ENCODE data around the gene LYZL4. TPM values are rescaled to one million over a fixed set of nuclear protein-coding genes. Genes with fewer than 3 reads are reported as not detected.

Gene LYZL4
- total RNA-seq, 6 donors from 2014 or later, result not detected

DNA sequence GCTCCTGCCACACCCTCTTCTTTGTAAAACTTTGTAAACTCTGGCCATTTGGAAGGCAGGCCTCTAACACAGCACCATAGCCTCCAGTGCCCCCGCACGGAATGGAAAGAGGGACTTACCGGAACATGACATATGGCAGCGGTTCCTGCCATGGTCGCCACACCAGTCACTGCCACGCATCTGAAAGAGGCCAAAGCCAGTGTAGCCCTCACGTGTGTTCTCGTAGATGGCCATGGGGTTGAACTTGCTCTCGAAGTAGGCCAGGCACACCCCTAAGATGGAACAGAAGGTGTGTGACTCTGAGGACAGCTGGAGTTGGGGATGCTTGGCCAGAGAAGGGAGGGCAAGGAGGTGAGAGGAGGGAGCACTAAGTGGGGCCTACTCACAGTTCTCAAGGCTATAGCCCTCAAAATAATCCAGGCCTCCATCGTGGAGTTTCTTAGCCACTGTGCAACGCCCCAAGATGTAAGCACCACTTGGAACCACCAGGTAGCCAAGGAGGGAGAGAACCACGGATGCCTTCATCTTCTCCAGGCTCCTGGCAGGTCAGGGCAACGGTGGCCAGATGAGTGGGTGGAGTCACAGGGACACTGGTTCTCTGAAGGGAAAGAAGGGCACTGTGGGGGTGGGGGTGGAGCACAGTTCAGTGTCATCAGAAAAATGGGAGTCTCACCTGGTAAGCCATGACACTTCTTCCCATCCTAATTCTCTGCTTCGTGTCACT, 3.5 kb downstream of the LYZL4 start:
- no peak for DNase-seq
- Histone ChIP-seq H3K4me3 (no peak overlapping the region), H3K27ac (no peak overlapping the region), H3K27me3 (no peaks in the 10 kb centered on the region), H3K4me1 (no peaks in the 10 kb centered on the region), H3K9me3 (no peaks in the 10 kb centered on the region), H3K36me3 (no peaks in the 10 kb centered on the region)
- ATAC-seq (ENCODE audit: low FRiP score in 2 of 2), result peak in 1 of 2 donors; percentile 9
- TF ChIP-seq POLR2AphosphoS5 (IDR thresholded peaks at IDR 0.05), result no peak
- no peak for TF ChIP-seq POLR2A (IDR thresholded peaks at IDR 0.05)
- TF ChIP-seq EP300 (IDR thresholded peaks at IDR 0.05), result no peak
- TF ChIP-seq, protein P1, sequence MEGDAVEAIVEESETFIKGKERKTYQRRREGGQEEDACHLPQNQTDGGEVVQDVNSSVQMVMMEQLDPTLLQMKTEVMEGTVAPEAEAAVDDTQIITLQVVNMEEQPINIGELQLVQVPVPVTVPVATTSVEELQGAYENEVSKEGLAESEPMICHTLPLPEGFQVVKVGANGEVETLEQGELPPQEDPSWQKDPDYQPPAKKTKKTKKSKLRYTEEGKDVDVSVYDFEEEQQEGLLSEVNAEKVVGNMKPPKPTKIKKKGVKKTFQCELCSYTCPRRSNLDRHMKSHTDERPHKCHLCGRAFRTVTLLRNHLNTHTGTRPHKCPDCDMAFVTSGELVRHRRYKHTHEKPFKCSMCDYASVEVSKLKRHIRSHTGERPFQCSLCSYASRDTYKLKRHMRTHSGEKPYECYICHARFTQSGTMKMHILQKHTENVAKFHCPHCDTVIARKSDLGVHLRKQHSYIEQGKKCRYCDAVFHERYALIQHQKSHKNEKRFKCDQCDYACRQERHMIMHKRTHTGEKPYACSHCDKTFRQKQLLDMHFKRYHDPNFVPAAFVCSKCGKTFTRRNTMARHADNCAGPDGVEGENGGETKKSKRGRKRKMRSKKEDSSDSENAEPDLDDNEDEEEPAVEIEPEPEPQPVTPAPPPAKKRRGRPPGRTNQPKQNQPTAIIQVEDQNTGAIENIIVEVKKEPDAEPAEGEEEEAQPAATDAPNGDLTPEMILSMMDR (IDR thresholded peaks at IDR 0.05), result no peak
- WGBS, 2 donors, result 87 to 89% methylated on average over 14 of the region's 14 CpGs

DNA sequence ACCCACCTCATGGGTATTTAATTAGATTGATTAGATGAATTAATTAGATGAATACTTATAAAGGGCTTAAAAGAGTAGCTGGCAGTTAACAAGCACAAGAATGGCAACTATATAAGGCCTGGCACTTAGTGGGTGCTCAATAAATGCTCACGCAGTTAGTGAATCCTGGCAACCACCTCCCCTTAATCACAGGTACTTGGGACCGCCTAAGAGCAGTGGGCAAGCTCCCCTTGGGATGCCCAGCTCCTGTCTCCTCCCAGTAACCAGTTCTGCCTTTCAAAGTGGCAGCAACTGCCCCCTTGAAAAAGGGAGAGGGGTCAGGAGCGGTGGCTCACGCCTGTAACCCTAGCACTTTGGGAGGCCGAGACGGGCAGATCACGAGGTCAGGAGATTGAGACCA, 4.6 kb downstream of the LYZL4 start:
- no peak for ATAC-seq (ENCODE audit: low FRiP score in 2 of 2)
- H3K4me1 ChIP-seq, result no peaks in the 10 kb centered on the region
- H3K4me3 ChIP-seq, result no peak overlapping the region
- TF ChIP-seq EP300 (IDR thresholded peaks at IDR 0.05) (no peak), POLR2AphosphoS5 (IDR thresholded peaks at IDR 0.05) (no peak), POLR2A (IDR thresholded peaks at IDR 0.05) (no peak)
- TF ChIP-seq, protein P1 (IDR thresholded peaks at IDR 0.05), result no peak
- H3K27ac ChIP-seq, result no peak overlapping the region
- no peaks in the 10 kb centered on the region for H3K9me3 ChIP-seq
- 88 to 93% methylated on average over 7 of the region's 7 CpGs for WGBS, 2 donors
- H3K36me3 ChIP-seq, result no peaks in the 10 kb centered on the region
- H3K27me3 ChIP-seq, result no peaks in the 10 kb centered on the region
- DNase-seq, result no peak

DNA sequence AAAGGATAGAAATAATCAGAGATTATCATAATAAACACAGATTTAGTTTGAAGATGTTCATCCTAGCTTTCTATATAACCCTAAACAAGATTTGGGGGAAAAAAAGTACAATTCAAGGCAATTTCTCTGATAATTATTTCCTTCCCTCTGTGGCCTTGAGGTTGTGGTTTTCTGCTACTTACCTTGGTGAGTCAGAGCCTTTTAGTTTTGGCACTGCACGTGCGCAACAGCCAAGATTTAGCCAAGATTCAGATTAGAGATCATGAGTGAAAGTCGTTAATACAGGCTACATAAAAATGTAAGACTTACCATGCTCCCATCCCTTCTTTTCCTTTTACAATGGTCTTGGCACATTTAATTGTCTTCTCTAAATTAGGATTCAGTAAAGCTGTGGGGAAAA, 6.7 kb downstream of the LYZL4 start:
- no peaks in the 10 kb centered on the region for H3K27me3 ChIP-seq
- H3K4me3 ChIP-seq, result no peak overlapping the region
- TF ChIP-seq, protein P1 (IDR thresholded peaks at IDR 0.05), result no peak
- no peak for TF ChIP-seq POLR2A (IDR thresholded peaks at IDR 0.05)
- TF ChIP-seq POLR2AphosphoS5 (IDR thresholded peaks at IDR 0.05), result no peak
- no peak for TF ChIP-seq EP300 (IDR thresholded peaks at IDR 0.05)
- 70 to 79% methylated on average over 3 of the region's 3 CpGs for WGBS, 2 donors
- H3K9me3 ChIP-seq, result no peaks in the 10 kb centered on the region
- ATAC-seq (ENCODE audit: low FRiP score in 2 of 2) (no peak), DNase-seq (no peak)
- no peaks in the 10 kb centered on the region for H3K36me3 ChIP-seq
- no peak overlapping the region for H3K27ac ChIP-seq
- H3K4me1 ChIP-seq, result no peaks in the 10 kb centered on the region

DNA sequence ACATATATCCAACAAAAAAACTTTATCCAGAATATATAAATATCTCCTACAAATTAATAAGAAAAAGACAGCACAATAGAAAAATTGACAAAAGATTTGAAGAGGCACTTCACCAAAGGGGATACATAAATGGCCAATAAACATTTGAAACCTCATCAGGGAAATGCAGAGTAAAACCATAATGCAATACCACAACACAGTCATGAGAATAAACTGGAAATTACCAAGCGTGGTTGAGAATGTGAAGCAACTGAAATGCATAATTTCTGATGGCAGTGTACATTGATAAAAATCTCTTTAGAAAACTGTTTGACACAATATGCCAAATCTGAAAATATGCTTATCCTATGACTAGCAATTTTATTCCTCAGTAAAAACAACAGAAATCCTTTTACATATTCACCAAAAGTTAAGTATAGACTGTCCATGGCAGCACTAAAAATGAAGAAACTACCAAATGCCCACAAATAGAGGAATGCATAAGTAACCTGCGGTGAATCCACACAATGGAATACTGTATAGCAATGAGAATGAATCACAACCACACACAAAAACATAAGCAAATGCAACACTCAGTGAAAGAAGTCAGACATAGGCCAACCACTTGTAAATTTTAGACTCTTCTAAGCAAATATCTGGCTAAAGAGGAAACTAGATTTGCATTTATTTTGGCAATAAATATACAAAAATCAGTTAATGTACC, 7.9 kb downstream of the LYZL4 start:
- no peak overlapping the region for H3K4me3 ChIP-seq
- TF ChIP-seq POLR2AphosphoS5 (IDR thresholded peaks at IDR 0.05) (no peak), EP300 (IDR thresholded peaks at IDR 0.05) (no peak)
- 79 to 85% methylated on average over 2 of the region's 2 CpGs for WGBS, 2 donors
- H3K4me1 ChIP-seq, result no peaks in the 10 kb centered on the region
- DNase-seq (no peak), ATAC-seq (ENCODE audit: low FRiP score in 2 of 2) (no peak)
- no peak overlapping the region for H3K27ac ChIP-seq
- no peaks in the 10 kb centered on the region for H3K27me3 ChIP-seq
- H3K9me3 ChIP-seq, result no peaks in the 10 kb centered on the region
- H3K36me3 ChIP-seq, result no peaks in the 10 kb centered on the region

DNA sequence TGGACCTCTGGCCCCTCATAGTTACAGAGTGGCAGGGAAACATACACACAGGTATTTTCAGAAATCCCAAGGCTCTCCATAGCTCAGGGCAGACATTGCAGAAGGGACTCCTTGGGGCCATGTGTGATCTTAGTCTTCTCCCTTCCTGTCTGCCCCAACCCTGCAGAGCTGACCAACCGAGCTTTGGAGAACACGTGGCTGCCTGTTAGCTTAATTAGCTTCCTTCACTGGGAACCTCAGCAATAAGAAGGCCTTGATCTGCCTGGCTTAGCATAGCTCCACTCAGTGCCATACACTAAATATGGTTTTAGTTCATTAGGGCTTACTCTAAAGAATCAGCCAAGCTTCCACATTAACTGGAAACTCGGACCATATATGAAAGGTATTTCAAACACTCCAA, 12.3 kb downstream of the LYZL4 start:
- Histone ChIP-seq H3K4me1 (no peaks in the 10 kb centered on the region), H3K27ac (no peak overlapping the region), H3K4me3 (no peak overlapping the region), H3K36me3 (no peaks in the 10 kb centered on the region), H3K27me3 (no peaks in the 10 kb centered on the region), H3K9me3 (no peaks in the 10 kb centered on the region)
- ATAC-seq (ENCODE audit: low FRiP score in 2 of 2) (no peak), DNase-seq (no peak)
- WGBS, 2 donors, result 67 to 83% methylated on average over 3 of the region's 3 CpGs
- TF ChIP-seq EP300 (IDR thresholded peaks at IDR 0.05) (no peak), POLR2A (IDR thresholded peaks at IDR 0.05) (no peak), POLR2AphosphoS5 (IDR thresholded peaks at IDR 0.05) (no peak)
- TF ChIP-seq, protein P1 (IDR thresholded peaks at IDR 0.05), result no peak
